Rectal smooth muscle tissue (tissue), 1 donor: ENCODE measurements around the gene NCAPH2.

Source experiments
- H3K27ac ChIP-seq: one replicate; pipeline ENCODE4 v1.7.0; 2013; ENCODE audit warnings: low read depth, low read length, inconsistent platforms
- H3K27me3 ChIP-seq: one replicate; pipeline ENCODE4 v1.7.0; 2013; ENCODE audit warnings: low read length; ENCODE audit not compliant: control insufficient read depth, insufficient read depth
- H3K36me3 ChIP-seq: one replicate; pipeline ENCODE4 v1.7.0; 2013; ENCODE audit warnings: low read length; ENCODE audit not compliant: control insufficient read depth, insufficient read depth
- H3K4me1 ChIP-seq: one replicate; pipeline ENCODE4 v1.7.0; 2013; ENCODE audit warnings: low read length; ENCODE audit not compliant: control insufficient read depth, insufficient read depth
- H3K4me3 ChIP-seq: one replicate; pipeline ENCODE4 v1.7.0; 2013; ENCODE audit warnings: low read length
- H3K9ac ChIP-seq: one replicate; pipeline ENCODE4 v1.7.0; 2013; ENCODE audit warnings: low read length

Gene NCAPH2

GRCh38 chr22:50574383-50574755 is 66.3 kb downstream of the NCAPH2 start:
- Histone ChIP-seq H3K27ac (no peak overlapping the region), H3K4me3 (no peak overlapping the region), H3K36me3 (peaks cover 5% of the 10 kb centered on the region), H3K4me1 (peaks cover 6% of the 10 kb centered on the region), H3K27me3 (peaks cover 6% of the 10 kb centered on the region), H3K9ac (no peak overlapping the region)
